A549 (cell line): ENCODE measurements around the gene CADPS2.

Source experiments
- CHD2 ChIP-seq: fragments of 150-350 bp; IDR thresholded peaks from 2 replicates; pipeline ENCODE4 v1.6.1; 2014; ENCODE audit warnings: low read length; ENCODE audit not compliant: partially characterized antibody
- CHD4 ChIP-seq: fragments of 200-600 bp; sonication (generic); IDR thresholded peaks from 2 replicates; pipeline ENCODE4 v1.6.1; 2016; ENCODE audit warnings: antibody characterized with exemption, mild to moderate bottlenecking, borderline replicate concordance
- CTCF ChIP-seq: fragments of >200 bp; sonication (Bioruptor Twin); formaldehyde crosslinking; IDR thresholded peaks from 3 replicates; pipeline ENCODE4 v1.5.1; 2016
- EP300 ChIP-seq, 2 experiments: fragments of >200 bp; sonication (Bioruptor Twin); formaldehyde crosslinking; IDR thresholded peaks; 2 replicates in 1 of 2; 3 replicates in 1 of 2; pipeline ENCODE4 v1.6.1; 2016 to 2017
- JUNB ChIP-seq: fragments of >200 bp; sonication (Bioruptor Twin); formaldehyde crosslinking; IDR thresholded peaks from 2 replicates; pipeline ENCODE4 v1.6.1; 2016
- MAZ ChIP-seq: fragments of 150-350 bp; IDR thresholded peaks from 2 replicates; pipeline ENCODE4 v1.6.1; 2014; ENCODE audit warnings: antibody characterized with exemption, low read depth, low read length, borderline replicate concordance
- NPAS2 ChIP-seq: fragments of 250-450 bp; sonication (Bioruptor Pico); IDR thresholded peaks from 2 replicates; pipeline ENCODE4 v1.8.0; 2022; ENCODE audit warnings: mild to moderate bottlenecking, moderate library complexity, borderline replicate concordance
- POLR2A ChIP-seq: IDR thresholded peaks from 2 replicates; pipeline ENCODE4 v1.6.1; 2012; ENCODE audit warnings: mild to moderate bottlenecking, low read length
- RFX5 ChIP-seq: fragments of 450-650 bp; IDR thresholded peaks from 2 replicates; pipeline ENCODE4 v1.7.1; 2014; ENCODE audit warnings: antibody characterized with exemption, mild to moderate bottlenecking, moderate library complexity
- SMC3 ChIP-seq: fragments of >200 bp; sonication (Bioruptor Twin); formaldehyde crosslinking; IDR thresholded peaks from 3 replicates; pipeline ENCODE4 v1.6.1; 2018; ENCODE audit warnings: inconsistent platforms
- TF ChIP-seq, protein P1 (sequence below): fragments of 450-650 bp; IDR thresholded peaks from 2 replicates; pipeline ENCODE4 v1.6.1; 2014; ENCODE audit warnings: antibody characterized with exemption

DNA sequence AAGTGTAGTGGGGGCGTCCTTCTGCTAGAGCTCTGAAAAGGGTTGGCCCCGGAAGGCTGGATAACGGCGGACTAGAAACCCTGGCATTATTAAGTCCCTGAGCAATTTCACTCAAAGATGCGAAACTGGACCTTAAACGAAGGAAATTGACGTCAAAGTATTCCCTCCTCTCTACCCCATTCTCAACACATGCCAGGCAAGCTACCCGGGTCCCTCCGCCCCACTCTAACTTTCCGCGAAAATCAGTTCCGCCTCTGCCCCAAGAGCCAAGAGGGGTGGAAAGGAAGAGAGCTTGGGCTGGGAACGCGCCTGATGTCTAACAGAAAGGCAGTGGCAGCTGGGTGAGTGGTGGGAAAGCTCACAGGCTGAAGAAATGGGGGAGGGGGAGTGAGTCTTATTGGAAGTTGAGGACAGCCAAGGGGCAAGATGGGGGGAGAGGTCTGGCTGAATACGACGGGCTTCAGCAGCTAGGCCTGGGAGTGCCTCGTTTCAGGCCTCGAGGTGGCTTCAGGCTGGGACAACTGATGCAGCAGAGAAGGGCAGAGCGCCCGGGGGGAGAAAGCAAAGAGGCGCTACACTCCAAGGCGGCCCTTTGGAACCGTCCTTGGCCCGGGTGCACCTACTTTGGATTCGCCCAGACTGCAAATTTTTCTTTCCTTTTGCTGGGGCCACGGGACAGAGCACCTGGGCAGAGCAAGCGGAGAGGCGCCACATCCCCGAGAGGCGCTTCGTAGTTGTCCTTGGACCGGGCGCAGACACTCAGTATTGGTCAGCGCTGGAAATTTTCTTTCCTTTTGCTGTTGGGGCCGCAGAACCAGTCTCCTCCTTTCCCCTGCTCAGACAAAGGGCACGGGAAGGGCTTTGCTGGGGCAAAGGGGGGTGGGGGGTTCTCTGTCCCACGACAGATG, 579.7 kb downstream of the CADPS2 start:
- TF ChIP-seq JUNB (no peak), POLR2A (no peak), CHD4 (no peak), RFX5 (no peak), CHD2 (no peak), NPAS2 (CRISPR knock-in tag) (no peak), CTCF (no peak), EP300 (IDR thresholded peaks at IDR 0.05) (no peak), SMC3 (no peak), MAZ (no peak)
- TF ChIP-seq, protein P1, sequence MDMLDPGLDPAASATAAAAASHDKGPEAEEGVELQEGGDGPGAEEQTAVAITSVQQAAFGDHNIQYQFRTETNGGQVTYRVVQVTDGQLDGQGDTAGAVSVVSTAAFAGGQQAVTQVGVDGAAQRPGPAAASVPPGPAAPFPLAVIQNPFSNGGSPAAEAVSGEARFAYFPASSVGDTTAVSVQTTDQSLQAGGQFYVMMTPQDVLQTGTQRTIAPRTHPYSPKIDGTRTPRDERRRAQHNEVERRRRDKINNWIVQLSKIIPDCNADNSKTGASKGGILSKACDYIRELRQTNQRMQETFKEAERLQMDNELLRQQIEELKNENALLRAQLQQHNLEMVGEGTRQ: no peak
